HepG2 (cell line): ENCODE results near the gene DMTF1. TPM values are rescaled to one million over a fixed set of nuclear protein-coding genes. Genes with fewer than 3 reads are reported as not detected.

Source experiments
- ATAC-seq: fragments of 200-7000 bp; cut with Tn5 transposase; 3 replicates; pipeline ENCODE4 v1.9.1; 2020; ENCODE audit warnings: mild to moderate bottlenecking, moderate library complexity
- BruUV-seq: library from RNA; stranded (reverse); fragments of 400-500 nt; replicated peaks from 2 replicates; lab custom pipeline; 2021; lab: Mats Ljungman, UMichigan
- CTCF ChIA-PET: fragments of 300-600 bp; formaldehyde crosslinking; extraction: SDS; loops from one replicate; lab custom pipeline; 2021; ENCODE audit warnings: low total read pairs, inconsistent platforms, low intra/inter-chr PET ratio; lab: Yijun Ruan, JAX
- POLR2A ChIA-PET: fragments of 350-600 bp; sonication (Branson Sonifier 250); formaldehyde crosslinking; loops from one replicate; lab custom pipeline; 2020; ENCODE audit warnings: antibody characterized with exemption, inconsistent platforms; lab: Yijun Ruan, JAX
- DNase-seq: peaks from one replicate; pipeline ENCODE4 v3.0.0-alpha.2; 2015; ENCODE audit warnings: low spot score
- FAIRE-seq: peaks from 3 replicates; lab custom pipeline; 2011; peaks lifted over from hg19 to GRCh38; lab: Jason Lieb, UNC
- H2AFZ ChIP-seq: one replicate; pipeline ENCODE4 v1.6.1; 2011; ENCODE audit warnings: low read length, inconsistent platforms
- H3K27ac ChIP-seq: fragments of 300-600 bp; 3 replicates; pipeline ENCODE4 v1.8.0; 2011; ENCODE audit warnings: mixed run types, mild to moderate bottlenecking, mixed read lengths, low read length, inconsistent platforms; ENCODE audit not compliant: insufficient read depth; ENCODE audit errors: extremely low read length
- H3K27me3 ChIP-seq, 2 experiments: fragments of 200-600 bp in 1 of 2; 2 replicates in 1 of 2; 3 replicates in 1 of 2; pipeline versions ENCODE4 v1.6.0 to v1.8.0; 2011; ENCODE audit warnings: low read length in 2 of 2, mild to moderate bottlenecking in 2 of 2, moderate library complexity in 2 of 2, inconsistent platforms in 1 of 2; ENCODE audit not compliant: insufficient read depth in 2 of 2, control insufficient read depth in 1 of 2
- H3K36me3 ChIP-seq, 2 experiments: fragments of 200-600 bp in 1 of 2; replicated peaks in 1 of 2; 2 replicates in 1 of 2; 3 replicates in 1 of 2; pipeline versions ENCODE4 v1.5.1 to v1.8.0; 2011; ENCODE audit warnings: low read length in 2 of 2, inconsistent platforms in 1 of 2; ENCODE audit not compliant: insufficient read depth in 2 of 2, control insufficient read depth in 1 of 2
- H3K4me1 ChIP-seq: 2 replicates; pipeline ENCODE4 v1.5.1; 2012; ENCODE audit warnings: low read length, inconsistent platforms; ENCODE audit not compliant: insufficient read depth
- H3K4me2 ChIP-seq: 2 replicates; pipeline ENCODE4 v1.6.0; 2011; ENCODE audit warnings: low read depth, low read length, inconsistent platforms
- H3K4me3 ChIP-seq, 3 experiments: fragments of 200-600 bp in 1 of 3; sonication (generic), shearing (Covaris generic) in 1 of 3; replicated peaks in 1 of 3; 2 replicates each; pipeline ENCODE4 v1.5.1; 2011 to 2016; ENCODE audit warnings: low read length in 3 of 3, inconsistent platforms in 2 of 3, low read depth in 2 of 3, mild to moderate bottlenecking in 2 of 3, control low read depth in 1 of 3, mixed read lengths in 1 of 3; ENCODE audit not compliant: insufficient read depth in 1 of 3
- H3K79me2 ChIP-seq: one replicate; pipeline ENCODE4 v1.6.1; 2011; ENCODE audit warnings: low read length, inconsistent platforms; ENCODE audit not compliant: insufficient read depth
- H3K9ac ChIP-seq: 2 replicates; pipeline ENCODE4 v1.6.0; 2011; ENCODE audit warnings: mild to moderate bottlenecking, low read depth, low read length, inconsistent platforms; ENCODE audit not compliant: insufficient read depth
- H3K9me3 ChIP-seq: 2 replicates; pipeline ENCODE4 v1.5.1; 2012; ENCODE audit warnings: mild to moderate bottlenecking, low read length
- H4K20me1 ChIP-seq: 2 replicates; pipeline ENCODE4 v1.6.0; 2011; ENCODE audit warnings: inconsistent platforms, mild to moderate bottlenecking, low read length, moderate library complexity; ENCODE audit not compliant: insufficient read depth
- FOXA3 ChIP-seq: IDR thresholded peaks from 2 replicates; pipeline ENCODE4 v1.6.1; 2016; ENCODE audit warnings: missing genetic modification reagents, missing compliant biosample characterization
- MAF1 ChIP-seq: sonication (generic); formaldehyde crosslinking; IDR thresholded peaks from 2 replicates; pipeline ENCODE4 v1.5.0; 2020; ENCODE audit warnings: missing genetic modification reagents, borderline replicate concordance
- RAD21 ChIP-seq: fragments of 450-650 bp; formaldehyde crosslinking; IDR thresholded peaks from 2 replicates; pipeline ENCODE4 v1.5.0; 2020; ENCODE audit warnings: mild to moderate bottlenecking
- SRSF9 ChIP-seq: fragments of 200-400 bp; formaldehyde crosslinking; IDR thresholded peaks from 2 replicates; pipeline ENCODE4 v1.6.1; 2018; ENCODE audit warnings: borderline replicate concordance, mild to moderate bottlenecking, low read depth, low read length; ENCODE audit not compliant: insufficient read depth, poor library complexity, severe bottlenecking
- STAG1 ChIP-seq: sonication (generic); formaldehyde crosslinking; IDR thresholded peaks from 2 replicates; pipeline ENCODE4 v1.4.0; 2020; ENCODE audit warnings: missing genetic modification reagents
- TARDBP ChIP-seq: sonication (generic); formaldehyde crosslinking; IDR thresholded peaks from 2 replicates; pipeline ENCODE4 v1.8.0; 2022; ENCODE audit warnings: mild to moderate bottlenecking, missing genetic modification reagents
- TBP ChIP-seq: sonication (generic); formaldehyde crosslinking; IDR thresholded peaks from 2 replicates; pipeline ENCODE4 v1.5.0; 2020; ENCODE audit warnings: missing genetic modification reagents
- ZNF891 ChIP-seq: sonication (generic); formaldehyde crosslinking; IDR thresholded peaks from 2 replicates; pipeline ENCODE4 v1.5.0; 2020; ENCODE audit warnings: mild to moderate bottlenecking, missing genetic modification reagents
- ZZZ3 ChIP-seq: sonication (generic); formaldehyde crosslinking; IDR thresholded peaks from 2 replicates; pipeline ENCODE4 v1.4.0; 2020; ENCODE audit warnings: missing genetic modification reagents, mild to moderate bottlenecking, borderline replicate concordance
- WGBS: methylation state at CpG from one replicate; pipeline ENCODE4 v1.1.6; 2017; ENCODE audit warnings: low lambda C conversion rate; 5-methylcytosine and 5-hydroxymethylcytosine counted together
- in situ Hi-C: cut with HindIII; loops from 2 replicates; pipeline ENCODE4 v1.10.0; 2017; ENCODE audit warnings: low pct_unique_long_range_greater_than_20kb; ENCODE audit not compliant: extremely low pct_ligation_motif_present
- intact Hi-C: fragments of 100-400 bp; cut with micrococcal nuclease; formaldehyde crosslinking; loops from one replicate; pipeline ENCODE4 v1.10.0; 2022; ENCODE audit not compliant: unreplicated experiment
- polyA plus RNA-seq, 8 experiments: library from polyadenylated mRNA; depleted of rRNA in 3 of 8; stranded (reverse) in 7 of 8; unstranded in 1 of 8; fragments of >200 nt; fragmentation: Illumina TruSeq in 4 of 8; extraction: Trizol in 4 of 8; gene quantifications; 2 replicates each; pipeline versions ENCODE4 v1.2.1 to v1.2.3, GENCODE V29; 2011 to 2016; ENCODE audit warnings: low read depth in 4 of 8, missing spikeins in 1 of 8, mixed read lengths in 1 of 8; ENCODE audit not compliant: insufficient read depth in 1 of 8
- total RNA-seq, 5 experiments: library from RNA; depleted of rRNA; stranded (reverse); fragments of >200 nt; fragmentation: Illumina TruSeq; extraction: Trizol; gene quantifications; 2 replicates each; pipeline ENCODE4 v1.2.3, GENCODE V29; 2016; ENCODE audit warnings: low read depth in 1 of 5
- TF ChIP-seq, protein P1 (sequence below): sonication (generic); formaldehyde crosslinking; IDR thresholded peaks from 2 replicates; pipeline ENCODE4 v1.4.0; 2020; ENCODE audit warnings: missing genetic modification reagents
- TF ChIP-seq, protein P2 (sequence below): sonication (generic); formaldehyde crosslinking; IDR thresholded peaks from 2 replicates; pipeline ENCODE4 v1.4.0; 2020; ENCODE audit warnings: mild to moderate bottlenecking, missing genetic modification reagents, borderline replicate concordance
- TF ChIP-seq, protein P3 (sequence below): sonication (generic); formaldehyde crosslinking; IDR thresholded peaks from 2 replicates; pipeline ENCODE4 v1.5.1; 2020; ENCODE audit warnings: mild to moderate bottlenecking, missing genetic modification reagents, borderline replicate concordance
- TF ChIP-seq, protein P4 (sequence below): sonication (generic); formaldehyde crosslinking; IDR thresholded peaks from 2 replicates; pipeline ENCODE4 v1.8.1; 2023; ENCODE audit warnings: mild to moderate bottlenecking, missing genetic modification reagents, borderline replicate concordance
- TF ChIP-seq, protein P5 (sequence below): sonication (generic); formaldehyde crosslinking; IDR thresholded peaks from 2 replicates; pipeline ENCODE4 v1.8.0; 2022; ENCODE audit warnings: mild to moderate bottlenecking, missing genetic modification reagents, moderate library complexity
- TF ChIP-seq, protein P6 (sequence below): sonication (generic); formaldehyde crosslinking; IDR thresholded peaks from 2 replicates; pipeline ENCODE4 v1.4.0; 2020; ENCODE audit warnings: missing genetic modification reagents, low read depth, mild to moderate bottlenecking, borderline replicate concordance

The DMTF1 gene
- total and polyA plus RNA-seq, 2 of the 13 experiments (the other 11 are each of a cell fraction or from before 2014, with no cell fraction given), result 45.8 to 132 TPM

DNA sequence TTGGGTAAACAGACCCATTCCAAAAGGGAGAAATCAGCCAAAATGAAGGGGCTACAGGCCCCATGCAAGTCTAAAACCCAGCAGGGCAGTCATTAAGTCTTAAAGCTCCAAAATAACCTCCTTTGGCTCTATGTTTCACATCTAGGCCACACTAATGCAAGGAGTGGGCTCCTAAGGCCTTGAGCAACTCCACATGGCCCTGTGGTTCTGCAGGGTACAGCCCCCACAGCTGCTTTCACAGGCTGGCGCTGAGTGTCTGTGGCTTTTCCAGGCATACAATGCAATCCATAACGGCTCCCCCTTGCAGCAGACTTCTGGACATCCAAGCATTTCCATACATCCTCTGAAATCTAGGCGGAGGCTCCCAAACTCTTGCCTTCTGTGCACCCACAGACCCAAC, 58.3 kb downstream of the DMTF1 start:
- H3K27me3 ChIP-seq, result no peaks in the 10 kb centered on the region
- peaks cover 16% of the 10 kb centered on the region for H3K9me3 ChIP-seq
- no TSS peak for BruUV-seq
- peaks cover 9% of the 10 kb centered on the region; the same call in 1 of the 2 replicates for H3K4me1 ChIP-seq
- peaks cover 6 to 18% of the 10 kb centered on the region in 2 experiments; a peak in 4 of 5 replicates for H3K36me3 ChIP-seq
- no peak overlapping the region for H2AFZ ChIP-seq
- ChIA-PET POLR2A (interaction anchor here (1.0 kb wide), 1 partner anchor 9 kb away, joined by 3 read pairs; the partner anchor contains the start of gene TMEM243), CTCF (no interaction called here)
- 100% methylated on average over 1 of the region's 3 CpGs for WGBS
- no peak for FAIRE-seq
- H3K4me2 ChIP-seq, result no peak overlapping the region
- DNase-seq, result no peak
- no peak; the same call in 2 of the 3 replicates for ATAC-seq
- H3K9ac ChIP-seq, result no peak overlapping the region
- H4K20me1 ChIP-seq, result no peaks in the 10 kb centered on the region
- no peak overlapping the region for H3K4me3 ChIP-seq
- in situ Hi-C loops, result no loop called here
- peaks cover 11% of the 10 kb centered on the region for H3K79me2 ChIP-seq
- intact Hi-C loops, result no loop called here
- H3K27ac ChIP-seq, result no peak overlapping the region
- no peak for TF ChIP-seq SRSF9
- TF ChIP-seq, protein P1, sequence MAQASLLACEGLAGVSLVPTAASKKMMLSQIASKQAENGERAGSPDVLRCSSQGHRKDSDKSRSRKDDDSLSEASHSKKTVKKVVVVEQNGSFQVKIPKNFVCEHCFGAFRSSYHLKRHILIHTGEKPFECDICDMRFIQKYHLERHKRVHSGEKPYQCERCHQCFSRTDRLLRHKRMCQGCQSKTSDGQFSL (CRISPR knock-in tag), result no peak
- TF ChIP-seq STAG1 (CRISPR knock-in tag), result no peak
- TF ChIP-seq, protein P2, sequence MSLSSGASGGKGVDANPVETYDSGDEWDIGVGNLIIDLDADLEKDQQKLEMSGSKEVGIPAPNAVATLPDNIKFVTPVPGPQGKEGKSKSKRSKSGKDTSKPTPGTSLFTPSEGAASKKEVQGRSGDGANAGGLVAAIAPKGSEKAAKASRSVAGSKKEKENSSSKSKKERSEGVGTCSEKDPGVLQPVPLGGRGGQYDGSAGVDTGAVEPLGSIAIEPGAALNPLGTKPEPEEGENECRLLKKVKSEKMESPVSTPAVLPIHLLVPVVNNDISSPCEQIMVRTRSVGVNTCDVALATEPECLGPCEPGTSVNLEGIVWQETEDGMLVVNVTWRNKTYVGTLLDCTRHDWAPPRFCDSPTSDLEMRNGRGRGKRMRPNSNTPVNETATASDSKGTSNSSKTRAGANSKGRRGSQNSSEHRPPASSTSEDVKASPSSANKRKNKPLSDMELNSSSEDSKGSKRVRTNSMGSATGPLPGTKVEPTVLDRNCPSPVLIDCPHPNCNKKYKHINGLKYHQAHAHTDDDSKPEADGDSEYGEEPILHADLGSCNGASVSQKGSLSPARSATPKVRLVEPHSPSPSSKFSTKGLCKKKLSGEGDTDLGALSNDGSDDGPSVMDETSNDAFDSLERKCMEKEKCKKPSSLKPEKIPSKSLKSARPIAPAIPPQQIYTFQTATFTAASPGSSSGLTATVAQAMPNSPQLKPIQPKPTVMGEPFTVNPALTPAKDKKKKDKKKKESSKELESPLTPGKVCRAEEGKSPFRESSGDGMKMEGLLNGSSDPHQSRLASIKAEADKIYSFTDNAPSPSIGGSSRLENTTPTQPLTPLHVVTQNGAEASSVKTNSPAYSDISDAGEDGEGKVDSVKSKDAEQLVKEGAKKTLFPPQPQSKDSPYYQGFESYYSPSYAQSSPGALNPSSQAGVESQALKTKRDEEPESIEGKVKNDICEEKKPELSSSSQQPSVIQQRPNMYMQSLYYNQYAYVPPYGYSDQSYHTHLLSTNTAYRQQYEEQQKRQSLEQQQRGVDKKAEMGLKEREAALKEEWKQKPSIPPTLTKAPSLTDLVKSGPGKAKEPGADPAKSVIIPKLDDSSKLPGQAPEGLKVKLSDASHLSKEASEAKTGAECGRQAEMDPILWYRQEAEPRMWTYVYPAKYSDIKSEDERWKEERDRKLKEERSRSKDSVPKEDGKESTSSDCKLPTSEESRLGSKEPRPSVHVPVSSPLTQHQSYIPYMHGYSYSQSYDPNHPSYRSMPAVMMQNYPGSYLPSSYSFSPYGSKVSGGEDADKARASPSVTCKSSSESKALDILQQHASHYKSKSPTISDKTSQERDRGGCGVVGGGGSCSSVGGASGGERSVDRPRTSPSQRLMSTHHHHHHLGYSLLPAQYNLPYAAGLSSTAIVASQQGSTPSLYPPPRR (CRISPR knock-in tag), result no peak
- TF ChIP-seq, protein P3, sequence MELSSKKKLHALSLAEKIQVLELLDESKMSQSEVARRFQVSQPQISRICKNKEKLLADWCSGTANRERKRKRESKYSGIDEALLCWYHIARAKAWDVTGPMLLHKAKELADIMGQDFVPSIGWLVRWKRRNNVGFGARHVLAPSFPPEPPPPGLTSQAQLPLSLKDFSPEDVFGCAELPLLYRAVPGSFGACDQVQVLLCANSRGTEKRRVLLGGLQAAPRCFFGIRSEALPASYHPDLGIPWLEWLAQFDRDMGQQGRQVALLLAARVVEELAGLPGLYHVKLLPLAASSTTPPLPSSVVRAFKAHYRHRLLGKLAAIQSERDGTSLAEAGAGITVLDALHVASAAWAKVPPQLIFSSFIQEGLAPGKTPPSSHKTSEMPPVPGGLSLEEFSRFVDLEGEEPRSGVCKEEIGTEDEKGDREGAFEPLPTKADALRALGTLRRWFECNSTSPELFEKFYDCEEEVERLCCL (CRISPR knock-in tag), result no peak
- TF ChIP-seq, protein P4, sequence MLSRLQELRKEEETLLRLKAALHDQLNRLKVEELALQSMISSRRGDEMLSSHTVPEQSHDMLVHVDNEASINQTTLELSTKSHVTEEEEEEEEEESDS (CRISPR knock-in tag), result no peak
- no peak for TF ChIP-seq TBP (CRISPR knock-in tag)
- no peak for TF ChIP-seq FOXA3
- TF ChIP-seq, protein P5, sequence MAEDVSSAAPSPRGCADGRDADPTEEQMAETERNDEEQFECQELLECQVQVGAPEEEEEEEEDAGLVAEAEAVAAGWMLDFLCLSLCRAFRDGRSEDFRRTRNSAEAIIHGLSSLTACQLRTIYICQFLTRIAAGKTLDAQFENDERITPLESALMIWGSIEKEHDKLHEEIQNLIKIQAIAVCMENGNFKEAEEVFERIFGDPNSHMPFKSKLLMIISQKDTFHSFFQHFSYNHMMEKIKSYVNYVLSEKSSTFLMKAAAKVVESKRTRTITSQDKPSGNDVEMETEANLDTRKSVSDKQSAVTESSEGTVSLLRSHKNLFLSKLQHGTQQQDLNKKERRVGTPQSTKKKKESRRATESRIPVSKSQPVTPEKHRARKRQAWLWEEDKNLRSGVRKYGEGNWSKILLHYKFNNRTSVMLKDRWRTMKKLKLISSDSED (CRISPR knock-in tag), result no peak
- no peak for TF ChIP-seq ZNF891 (CRISPR knock-in tag)
- TF ChIP-seq TARDBP (CRISPR knock-in tag), result no peak
- no peak for TF ChIP-seq ZZZ3 (CRISPR knock-in tag)
- TF ChIP-seq, protein P6, sequence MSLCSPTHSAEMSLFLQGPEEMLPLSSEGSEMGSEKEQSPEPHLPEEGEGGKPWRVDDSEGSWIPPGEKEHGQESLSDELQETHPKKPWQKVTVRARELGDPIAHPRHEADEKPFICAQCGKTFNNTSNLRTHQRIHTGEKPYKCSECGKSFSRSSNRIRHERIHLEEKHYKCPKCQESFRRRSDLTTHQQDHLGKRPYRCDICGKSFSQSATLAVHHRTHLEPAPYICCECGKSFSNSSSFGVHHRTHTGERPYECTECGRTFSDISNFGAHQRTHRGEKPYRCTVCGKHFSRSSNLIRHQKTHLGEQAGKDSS (CRISPR knock-in tag), result no peak
- no peak for TF ChIP-seq MAF1
- TF ChIP-seq RAD21 (CRISPR knock-in tag), result no peak
